ENCODE data around the gene CA11. TPM values are rescaled to one million over a fixed set of nuclear protein-coding genes. Genes with fewer than 3 reads are reported as not detected.

CA11 gene
- total and polyA plus RNA-seq, 9 of the 15 experiments (the other 6 are each of a cell fraction or from before 2014, with no cell fraction given), result 2.9 to 19.9 (median 8.3) TPM

DNA sequence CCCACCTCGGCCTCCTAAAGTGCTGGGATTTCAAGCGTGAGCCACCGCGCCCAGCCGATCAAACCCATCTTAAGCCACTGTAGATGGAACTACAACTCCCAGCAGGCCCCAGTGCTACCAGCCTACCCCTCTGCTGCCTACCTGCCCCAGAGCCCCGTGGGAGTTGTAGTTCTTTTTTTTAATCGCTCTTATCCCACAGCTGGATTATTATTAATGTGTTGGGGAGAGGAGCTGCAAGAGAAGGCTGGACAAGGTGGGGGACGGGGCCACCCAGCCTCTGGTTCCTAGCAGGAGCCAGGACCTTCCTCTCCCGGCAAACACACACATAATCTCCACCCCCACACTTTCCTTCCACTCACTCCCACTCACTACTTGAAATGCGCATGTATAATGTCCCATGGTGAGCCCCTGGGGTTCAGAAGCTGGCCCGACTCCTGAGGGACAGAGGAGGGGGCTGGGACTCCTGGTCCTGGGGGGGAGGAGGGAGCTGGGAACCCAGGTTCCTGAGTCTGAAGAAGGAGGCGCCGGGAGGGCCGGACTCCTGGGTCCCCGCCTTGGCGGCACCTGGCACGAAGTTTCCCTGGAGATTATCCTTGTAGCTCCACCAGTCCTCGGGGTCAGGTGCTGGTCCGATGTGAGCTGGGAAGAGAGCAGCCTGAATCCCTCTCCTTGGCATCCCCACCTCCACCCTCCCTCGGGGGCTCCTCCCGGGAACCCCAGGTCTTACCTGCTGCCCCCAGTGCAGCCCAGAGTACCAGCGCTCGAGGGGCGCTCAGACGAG is 958 bp downstream of the CA11 start (continued):
- TF ChIP-seq, protein P1, sequence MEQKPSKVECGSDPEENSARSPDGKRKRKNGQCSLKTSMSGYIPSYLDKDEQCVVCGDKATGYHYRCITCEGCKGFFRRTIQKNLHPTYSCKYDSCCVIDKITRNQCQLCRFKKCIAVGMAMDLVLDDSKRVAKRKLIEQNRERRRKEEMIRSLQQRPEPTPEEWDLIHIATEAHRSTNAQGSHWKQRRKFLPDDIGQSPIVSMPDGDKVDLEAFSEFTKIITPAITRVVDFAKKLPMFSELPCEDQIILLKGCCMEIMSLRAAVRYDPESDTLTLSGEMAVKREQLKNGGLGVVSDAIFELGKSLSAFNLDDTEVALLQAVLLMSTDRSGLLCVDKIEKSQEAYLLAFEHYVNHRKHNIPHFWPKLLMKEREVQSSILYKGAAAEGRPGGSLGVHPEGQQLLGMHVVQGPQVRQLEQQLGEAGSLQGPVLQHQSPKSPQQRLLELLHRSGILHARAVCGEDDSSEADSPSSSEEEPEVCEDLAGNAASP (IDR thresholded peaks at IDR 0.05), result no peak
- no peak for TF ChIP-seq ZFP30 (CRISPR knock-in tag; IDR thresholded peaks at IDR 0.05; ENCODE audit: borderline replicate concordance)
- no peak for TF ChIP-seq SMARCA5 (IDR thresholded peaks at IDR 0.05)
- 0 out of 2 replicates have a peak, but pooled peaks have one; percentile 13 for TF ChIP-seq DPF2 (IDR thresholded peaks at IDR 0.05)
- peak; percentile 48; the same call in 1 of the 2 replicates for TF ChIP-seq ELF4 (CRISPR knock-in tag; IDR thresholded peaks at IDR 0.05)
- no peak for TF ChIP-seq POLR2G (IDR thresholded peaks at IDR 0.05; ENCODE audit: low read depth, low read length)
- no peak for TF ChIP-seq SRSF7 (optimal IDR thresholded peaks at IDR 0.05; ENCODE audit: low read depth, low read length)
- TF ChIP-seq, protein P2, sequence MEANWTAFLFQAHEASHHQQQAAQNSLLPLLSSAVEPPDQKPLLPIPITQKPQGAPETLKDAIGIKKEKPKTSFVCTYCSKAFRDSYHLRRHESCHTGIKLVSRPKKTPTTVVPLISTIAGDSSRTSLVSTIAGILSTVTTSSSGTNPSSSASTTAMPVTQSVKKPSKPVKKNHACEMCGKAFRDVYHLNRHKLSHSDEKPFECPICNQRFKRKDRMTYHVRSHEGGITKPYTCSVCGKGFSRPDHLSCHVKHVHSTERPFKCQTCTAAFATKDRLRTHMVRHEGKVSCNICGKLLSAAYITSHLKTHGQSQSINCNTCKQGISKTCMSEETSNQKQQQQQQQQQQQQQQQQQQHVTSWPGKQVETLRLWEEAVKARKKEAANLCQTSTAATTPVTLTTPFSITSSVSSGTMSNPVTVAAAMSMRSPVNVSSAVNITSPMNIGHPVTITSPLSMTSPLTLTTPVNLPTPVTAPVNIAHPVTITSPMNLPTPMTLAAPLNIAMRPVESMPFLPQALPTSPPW (CRISPR knock-in tag; IDR thresholded peaks at IDR 0.05), result peak; percentile 75
- no peak for TF ChIP-seq KLF10 (CRISPR knock-in tag; IDR thresholded peaks at IDR 0.05)
- TF ChIP-seq, protein P3, sequence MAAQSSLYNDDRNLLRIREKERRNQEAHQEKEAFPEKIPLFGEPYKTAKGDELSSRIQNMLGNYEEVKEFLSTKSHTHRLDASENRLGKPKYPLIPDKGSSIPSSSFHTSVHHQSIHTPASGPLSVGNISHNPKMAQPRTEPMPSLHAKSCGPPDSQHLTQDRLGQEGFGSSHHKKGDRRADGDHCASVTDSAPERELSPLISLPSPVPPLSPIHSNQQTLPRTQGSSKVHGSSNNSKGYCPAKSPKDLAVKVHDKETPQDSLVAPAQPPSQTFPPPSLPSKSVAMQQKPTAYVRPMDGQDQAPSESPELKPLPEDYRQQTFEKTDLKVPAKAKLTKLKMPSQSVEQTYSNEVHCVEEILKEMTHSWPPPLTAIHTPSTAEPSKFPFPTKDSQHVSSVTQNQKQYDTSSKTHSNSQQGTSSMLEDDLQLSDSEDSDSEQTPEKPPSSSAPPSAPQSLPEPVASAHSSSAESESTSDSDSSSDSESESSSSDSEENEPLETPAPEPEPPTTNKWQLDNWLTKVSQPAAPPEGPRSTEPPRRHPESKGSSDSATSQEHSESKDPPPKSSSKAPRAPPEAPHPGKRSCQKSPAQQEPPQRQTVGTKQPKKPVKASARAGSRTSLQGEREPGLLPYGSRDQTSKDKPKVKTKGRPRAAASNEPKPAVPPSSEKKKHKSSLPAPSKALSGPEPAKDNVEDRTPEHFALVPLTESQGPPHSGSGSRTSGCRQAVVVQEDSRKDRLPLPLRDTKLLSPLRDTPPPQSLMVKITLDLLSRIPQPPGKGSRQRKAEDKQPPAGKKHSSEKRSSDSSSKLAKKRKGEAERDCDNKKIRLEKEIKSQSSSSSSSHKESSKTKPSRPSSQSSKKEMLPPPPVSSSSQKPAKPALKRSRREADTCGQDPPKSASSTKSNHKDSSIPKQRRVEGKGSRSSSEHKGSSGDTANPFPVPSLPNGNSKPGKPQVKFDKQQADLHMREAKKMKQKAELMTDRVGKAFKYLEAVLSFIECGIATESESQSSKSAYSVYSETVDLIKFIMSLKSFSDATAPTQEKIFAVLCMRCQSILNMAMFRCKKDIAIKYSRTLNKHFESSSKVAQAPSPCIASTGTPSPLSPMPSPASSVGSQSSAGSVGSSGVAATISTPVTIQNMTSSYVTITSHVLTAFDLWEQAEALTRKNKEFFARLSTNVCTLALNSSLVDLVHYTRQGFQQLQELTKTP (IDR thresholded peaks at IDR 0.05; ENCODE audit: low read depth in 1 of 2, partially characterized antibody in 2 of 2), result peak; percentile 85 to 100
- no peak for TF ChIP-seq BHLHE40 (IDR thresholded peaks at IDR 0.05; ENCODE audit: low read length)
- 0 out of 2 replicates have a peak, but pooled peaks have one; percentile 14 for TF ChIP-seq MYC (IDR thresholded peaks at IDR 0.05; ENCODE audit: low read depth, low read length)
- no peak for TF ChIP-seq MYC (CRISPR knock-in tag; IDR thresholded peaks at IDR 0.05; ENCODE audit: borderline replicate concordance, low read depth)
- no peak for TF ChIP-seq HDAC2 (IDR thresholded peaks at IDR 0.05)
- TF ChIP-seq NCOA6 (IDR thresholded peaks at IDR 0.05), result no peak
- no peak for TF ChIP-seq ZNF507 (tag; conservative IDR thresholded peaks at IDR 0.05)
- no peak for TF ChIP-seq ZNF324 (CRISPR knock-in tag; IDR thresholded peaks at IDR 0.05)
- TF ChIP-seq ZNF41 (CRISPR knock-in tag; conservative IDR thresholded peaks at IDR 0.05), result 0 out of 2 replicates have a peak, but pooled peaks have one; percentile 34
- TF ChIP-seq, protein P4, sequence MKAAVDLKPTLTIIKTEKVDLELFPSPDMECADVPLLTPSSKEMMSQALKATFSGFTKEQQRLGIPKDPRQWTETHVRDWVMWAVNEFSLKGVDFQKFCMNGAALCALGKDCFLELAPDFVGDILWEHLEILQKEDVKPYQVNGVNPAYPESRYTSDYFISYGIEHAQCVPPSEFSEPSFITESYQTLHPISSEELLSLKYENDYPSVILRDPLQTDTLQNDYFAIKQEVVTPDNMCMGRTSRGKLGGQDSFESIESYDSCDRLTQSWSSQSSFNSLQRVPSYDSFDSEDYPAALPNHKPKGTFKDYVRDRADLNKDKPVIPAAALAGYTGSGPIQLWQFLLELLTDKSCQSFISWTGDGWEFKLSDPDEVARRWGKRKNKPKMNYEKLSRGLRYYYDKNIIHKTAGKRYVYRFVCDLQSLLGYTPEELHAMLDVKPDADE (conservative IDR thresholded peaks at IDR 0.05; ENCODE audit: control insufficient read depth, low read depth, low read length), result peak; percentile 99
- peak; percentile 59; the same call in 1 of the 2 replicates for TF ChIP-seq GABPB1 (CRISPR knock-in tag; IDR thresholded peaks at IDR 0.05)
- TF ChIP-seq BACH1 (tag; IDR thresholded peaks at IDR 0.05), result peak; percentile 80; the same call in 1 of the 2 replicates
- no peak for TF ChIP-seq OTX1 (CRISPR knock-in tag; IDR thresholded peaks at IDR 0.05)

Measured in K562 (cell line).